LNCaP clone FGC (cell line): Measurements from ENCODE around the gene ERCC6.

Experiments
- DNase-seq: peaks from one replicate; pipeline ENCODE4 v3.0.0-alpha.2; 2011; ENCODE audit warnings: low read depth
- H3K4me3 ChIP-seq: 2 replicates; pipeline ENCODE4 v1.5.1; 2011; ENCODE audit warnings: mild to moderate bottlenecking, low read depth, low read length, control low read depth
- CTCF ChIP-seq: IDR thresholded peaks from 2 replicates; pipeline ENCODE4 v1.5.1; 2012; ENCODE audit warnings: mild to moderate bottlenecking; ENCODE audit not compliant: control insufficient read depth, insufficient read depth; ENCODE audit errors: extremely low read depth

ERCC6 gene

GRCh38 chr10:49538381-49539319 lies at the start of gene ERCC6:
Gene ERCC6 (minus strand): TSS chr10:49539121.
- peak within 1 kb of the TSS; percentile 59 for H3K4me3 ChIP-seq
- DNase-seq = peak; percentile 94
- TF ChIP-seq CTCF = peak; percentile 25

- H3K4me3 ChIP-seq = no peak overlapping the region
- no peak for TF ChIP-seq CTCF
- no peak for DNase-seq
These were observed 49.1 kb upstream of the ERCC6 start for GRCh38 chr10:49587981-49588380.

DNA sequence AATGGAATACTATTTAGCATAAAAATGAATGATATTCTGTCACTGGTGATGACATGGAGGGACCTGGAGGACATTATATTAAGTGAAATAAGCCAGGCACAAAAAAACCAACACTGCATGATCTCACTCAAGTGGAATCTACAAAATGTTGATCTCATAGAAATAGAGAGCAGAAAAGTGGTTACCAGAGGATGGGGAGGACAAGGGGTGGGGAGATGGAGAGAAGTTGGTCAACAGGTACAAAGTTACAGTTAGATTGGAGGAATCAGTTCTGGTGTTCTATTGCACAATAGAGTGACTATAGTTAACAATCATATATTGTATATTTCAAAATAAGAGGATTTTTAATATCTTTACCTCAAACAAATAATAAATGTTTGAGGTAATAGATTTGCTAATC lies 46.5 kb upstream of the ERCC6 start:
- TF ChIP-seq CTCF = no peak

DNA sequence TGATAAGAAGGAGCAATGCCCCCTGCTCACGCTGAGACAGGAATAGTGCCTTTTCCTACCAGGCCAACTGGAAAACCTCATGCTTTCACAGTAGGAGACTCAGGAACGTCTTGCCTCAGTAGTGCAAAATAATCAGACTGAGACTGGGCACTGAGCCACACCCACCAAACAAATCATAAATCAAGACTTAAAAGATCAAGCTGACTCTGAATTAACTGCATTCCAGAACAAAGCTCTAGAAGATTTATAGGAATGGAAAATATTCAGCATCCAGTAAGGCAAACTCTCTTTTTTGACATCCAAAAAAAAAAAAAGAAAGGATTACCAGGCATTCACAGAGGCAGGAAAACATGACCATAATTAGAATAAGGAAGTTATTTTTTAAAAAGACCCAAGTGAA lies 40.7 kb upstream of the ERCC6 start:
- no peak for TF ChIP-seq CTCF
- no peak overlapping the region for H3K4me3 ChIP-seq
- DNase-seq = no peak

More for the DNA sequence above, 46.5 kb upstream of the ERCC6 start:
- DNase-seq = no peak
- H3K4me3 ChIP-seq = no peak overlapping the region

DNA sequence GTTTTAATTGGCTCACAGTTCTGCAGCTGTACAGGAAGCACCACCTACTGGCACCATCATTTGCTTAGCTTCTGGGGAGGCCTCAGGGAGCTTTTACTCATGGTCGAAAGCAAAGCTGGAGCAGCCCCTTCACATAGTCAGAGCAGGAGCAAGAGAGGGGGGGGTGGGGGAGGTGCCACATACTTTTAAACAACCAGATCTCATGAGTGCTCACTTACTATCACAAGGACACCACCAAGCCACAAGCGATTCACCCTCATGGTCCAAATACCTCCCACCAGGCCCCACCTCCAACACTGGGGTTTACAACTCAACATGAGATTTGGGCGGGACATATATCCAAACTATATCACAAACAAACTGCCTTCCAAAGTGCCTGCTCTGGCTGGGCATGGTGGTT lies 39.5 kb upstream of the ERCC6 start:
- no peak overlapping the region for H3K4me3 ChIP-seq
- no peak for TF ChIP-seq CTCF
- no peak for DNase-seq

DNA sequence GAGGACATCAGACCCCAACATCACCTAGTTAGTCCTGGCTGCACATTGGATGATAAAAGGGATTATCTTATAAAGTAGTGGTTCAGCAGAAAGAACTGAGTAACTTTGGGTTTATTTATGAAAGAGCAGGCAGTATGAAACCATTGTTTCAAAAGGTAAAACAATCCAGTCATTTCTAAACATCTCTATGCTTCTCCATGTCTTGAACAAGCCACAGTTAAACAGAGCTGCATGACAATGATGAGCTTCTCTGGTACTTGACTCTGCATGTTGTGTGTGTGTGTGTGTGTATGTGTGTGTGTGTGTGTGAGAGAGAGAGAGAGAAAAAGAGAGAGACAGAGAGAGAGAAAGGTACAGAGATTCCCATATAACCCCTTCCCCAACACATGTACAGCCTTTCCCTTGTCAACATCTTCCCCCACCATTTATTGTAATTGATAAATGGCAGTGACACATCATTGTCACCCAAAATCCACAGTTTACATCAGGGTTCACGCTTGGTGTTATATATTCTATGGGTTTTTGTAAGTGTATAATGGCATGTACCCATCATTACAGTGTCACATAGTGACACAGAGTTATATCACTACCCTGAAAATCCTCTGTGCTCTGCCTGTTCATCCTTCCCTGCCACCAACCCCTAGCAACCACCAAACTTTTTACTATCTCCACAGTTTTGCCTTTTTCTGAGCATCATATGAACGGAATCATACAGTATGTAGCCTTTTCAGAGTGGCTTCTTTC lies 38.4 kb upstream of the ERCC6 start:
- no peak overlapping the region for H3K4me3 ChIP-seq
- DNase-seq = no peak
- TF ChIP-seq CTCF = no peak
